GM12892 (cell line): ENCODE data around the gene CABLES1.

ENCODE experiments used
- POLR2A ChIP-seq: IDR thresholded peaks from 2 replicates; pipeline ENCODE4 v1.6.1; 2011; ENCODE audit warnings: low read depth, low read length, control low read depth
- TAF1 ChIP-seq: IDR thresholded peaks from 2 replicates; pipeline ENCODE4 v1.6.1; 2011; ENCODE audit warnings: low read depth, mild to moderate bottlenecking, control low read depth, low read length, borderline replicate concordance

- TF ChIP-seq POLR2A (no peak), TAF1 (no peak)
These were observed 114.1 kb downstream of the CABLES1 start for GRCh38 chr18:23249348-23249747.
